Measurements from ENCODE around the gene KIFC3. TPM values are rescaled to one million over a fixed set of nuclear protein-coding genes. Genes with fewer than 3 reads are reported as not detected.

Gene KIFC3
- total RNA-seq, 1 donor from 2014 or later, result 0.76 TPM

GRCh38 chr16:57711993-57712392 is 90.3 kb downstream of the KIFC3 start:
- DNase-seq, result no peak
- TF ChIP-seq CTCF (IDR thresholded peaks at IDR 0.05; ENCODE audit: partially characterized antibody, unreplicated experiment), result no peak
- Mint-ChIP-seq H3K9me3 (ENCODE audit: unreplicated experiment) (peaks cover 3% of the 10 kb centered on the region), H3K27me3 (ENCODE audit: unreplicated experiment) (peaks cover 7% of the 10 kb centered on the region), H3K27ac (ENCODE audit: unreplicated experiment) (no peak overlapping the region), H3K4me1 (ENCODE audit: low read depth, unreplicated experiment) (peaks cover 18% of the 10 kb centered on the region), H3K36me3 (ENCODE audit: unreplicated experiment) (peaks cover 10% of the 10 kb centered on the region), H3K4me3 (ENCODE audit: unreplicated experiment) (no peak overlapping the region)

GRCh38 chr16:57711346-57711745 is 90.9 kb downstream of the KIFC3 start:
- H3K27me3 Mint-ChIP-seq (ENCODE audit: unreplicated experiment), result peaks cover 7% of the 10 kb centered on the region
- H3K9me3 Mint-ChIP-seq (ENCODE audit: unreplicated experiment), result peaks cover 5% of the 10 kb centered on the region
- no peak for TF ChIP-seq CTCF (IDR thresholded peaks at IDR 0.05; ENCODE audit: partially characterized antibody, unreplicated experiment)
- H3K36me3 Mint-ChIP-seq (ENCODE audit: unreplicated experiment), result peaks cover 10% of the 10 kb centered on the region
- peaks cover 18% of the 10 kb centered on the region for H3K4me1 Mint-ChIP-seq (ENCODE audit: low read depth, unreplicated experiment)
- peak overlapping the region; percentile 15 for H3K4me3 Mint-ChIP-seq (ENCODE audit: unreplicated experiment)
- DNase-seq, result no peak
- peak overlapping the region; percentile 67 for H3K27ac Mint-ChIP-seq (ENCODE audit: unreplicated experiment)

- no peak for TF ChIP-seq CTCF (IDR thresholded peaks at IDR 0.05; ENCODE audit: partially characterized antibody, unreplicated experiment)
- peaks cover 18% of the 10 kb centered on the region for H3K4me1 Mint-ChIP-seq (ENCODE audit: low read depth, unreplicated experiment)
- DNase-seq, result no peak
- peaks cover 3% of the 10 kb centered on the region for H3K9me3 Mint-ChIP-seq (ENCODE audit: unreplicated experiment)
- peaks cover 10% of the 10 kb centered on the region for H3K36me3 Mint-ChIP-seq (ENCODE audit: unreplicated experiment)
- no peak overlapping the region for H3K27ac Mint-ChIP-seq (ENCODE audit: unreplicated experiment)
- peaks cover 7% of the 10 kb centered on the region for H3K27me3 Mint-ChIP-seq (ENCODE audit: unreplicated experiment)
- H3K4me3 Mint-ChIP-seq (ENCODE audit: unreplicated experiment), result no peak overlapping the region
These were observed 92.6 kb downstream of the KIFC3 start for GRCh38 chr16:57709663-57710062.

Small RNAs within 50 kb of the gene (microRNA-seq; reads per million reads assigned to microRNA genes)
- gene MIR6772 (ENCODE audit: unreplicated experiment), result not detected

Other genes starting within 250 kb of the KIFC3 start
- 116 TPM for gene ADGRG1, start 173.9 kb downstream of the KIFC3 start, total RNA-seq (ENCODE audit: unreplicated experiment)
- gene ADGRG3, start 134.2 kb downstream of the KIFC3 start, total RNA-seq (ENCODE audit: unreplicated experiment), result not detected
- gene DRC7, start 107.7 kb downstream of the KIFC3 start, total RNA-seq (ENCODE audit: unreplicated experiment), result not detected
- gene KATNB1, start 66.7 kb downstream of the KIFC3 start, total RNA-seq (ENCODE audit: unreplicated experiment), result 74.4 TPM
- 0.91 TPM for gene CNGB1, start 168.6 kb upstream of the KIFC3 start, total RNA-seq (ENCODE audit: unreplicated experiment)
- 13.9 TPM for gene ZNF319, start 198.2 kb upstream of the KIFC3 start, total RNA-seq (ENCODE audit: unreplicated experiment)
- gene USB1, start 198.9 kb upstream of the KIFC3 start, total RNA-seq (ENCODE audit: unreplicated experiment), result 107 TPM
- gene MMP15, start 223.3 kb upstream of the KIFC3 start, total RNA-seq (ENCODE audit: unreplicated experiment), result 69.9 TPM